Neural cell (in vitro differentiated cells): ENCODE data around the gene ANTXR1. TPM values are rescaled to one million over a fixed set of nuclear protein-coding genes. Genes with fewer than 3 reads are reported as not detected.

Experiments
- H2AFZ ChIP-seq: fragments of 200-600, 300-800 bp; sonication (generic), shearing (Covaris generic); 2 replicates; pipeline ENCODE4 v1.6.0; 2014; ENCODE audit warnings: low read depth, mild to moderate bottlenecking, antibody characterized with exemption, low read length, moderate library complexity
- H3F3A ChIP-seq: fragments of 200-600 bp; shearing (Covaris generic); 2 replicates; pipeline ENCODE4 v1.6.1; 2016; ENCODE audit warnings: mild to moderate bottlenecking, moderate library complexity, mixed read lengths, antibody characterized with exemption, low read length; ENCODE audit not compliant: insufficient read depth, poor library complexity, severe bottlenecking
- H3K27ac ChIP-seq: fragments of 200-600, 300-800 bp; sonication (generic), shearing (Covaris generic); 2 replicates; pipeline ENCODE4 v1.5.1; 2014; ENCODE audit warnings: mild to moderate bottlenecking, low read length, moderate library complexity
- H3K27me3 ChIP-seq: fragments of 300-800, 200-600 bp; sonication (generic), shearing (Covaris generic); 2 replicates; pipeline ENCODE4 v1.6.0; 2014; ENCODE audit warnings: mild to moderate bottlenecking, low read depth, low read length, moderate library complexity; ENCODE audit not compliant: insufficient read depth
- H3K36me3 ChIP-seq: fragments of 300-800, 200-600 bp; sonication (generic), shearing (Covaris generic); 2 replicates; pipeline ENCODE4 v1.5.1; 2014; ENCODE audit warnings: mild to moderate bottlenecking, antibody characterized with exemption, low read length, moderate library complexity; ENCODE audit not compliant: insufficient read depth
- H3K4me2 ChIP-seq: fragments of 300-800, 200-600 bp; sonication (generic), shearing (Covaris generic); 2 replicates; pipeline ENCODE4 v1.6.0; 2014; ENCODE audit warnings: mild to moderate bottlenecking, low read length
- H3K4me3 ChIP-seq: fragments of 300-800, 200-600 bp; sonication (generic), shearing (Covaris generic); 2 replicates; pipeline ENCODE4 v1.5.1; 2014; ENCODE audit warnings: mild to moderate bottlenecking, low read length, moderate library complexity
- H3K79me2 ChIP-seq: fragments of 200-600 bp; shearing (Covaris generic); replicated peaks from 2 replicates; pipeline ENCODE4 v1.6.0; 2014; ENCODE audit warnings: mild to moderate bottlenecking, low read length, moderate library complexity; ENCODE audit not compliant: insufficient read depth
- H3K9ac ChIP-seq: fragments of 300-800, 200-600 bp; sonication (generic), shearing (Covaris generic); 2 replicates; pipeline ENCODE4 v1.6.1; 2016; ENCODE audit warnings: mild to moderate bottlenecking, low read length, mixed read lengths
- H3K9me2 ChIP-seq: fragments of 200-600 bp; shearing (Covaris generic); 2 replicates; pipeline ENCODE4 v1.6.1; 2016; ENCODE audit warnings: mild to moderate bottlenecking, low read length, mixed read lengths; ENCODE audit not compliant: insufficient read depth
- H3K9me3 ChIP-seq: fragments of 200-600, 300-800 bp; sonication (generic), shearing (Covaris generic); 2 replicates; pipeline ENCODE4 v1.6.1; 2016; ENCODE audit warnings: mild to moderate bottlenecking, mixed run types, low read length, moderate library complexity, mixed read lengths
- H4K20me1 ChIP-seq: fragments of 200-600 bp; shearing (Covaris generic); 2 replicates; pipeline ENCODE4 v1.6.1; 2016; ENCODE audit warnings: mild to moderate bottlenecking, mixed run types; ENCODE audit not compliant: insufficient read depth
- CTCF ChIP-seq: fragments of 450-650 bp; IDR thresholded peaks from 2 replicates; pipeline ENCODE4 v1.5.1; 2014; ENCODE audit warnings: antibody characterized with exemption, mild to moderate bottlenecking, moderate library complexity; ENCODE audit not compliant: poor library complexity, severe bottlenecking
- EP300 ChIP-seq: fragments of 450-650 bp; conservative IDR thresholded peaks from 2 replicates; pipeline ENCODE4 v1.6.1; 2014; ENCODE audit warnings: antibody characterized with exemption, mild to moderate bottlenecking, moderate library complexity; ENCODE audit not compliant: poor library complexity, severe bottlenecking
- REST ChIP-seq: IDR thresholded peaks from 2 replicates; pipeline ENCODE4 v1.6.1; 2012; ENCODE audit warnings: borderline replicate concordance
- SMC3 ChIP-seq: fragments of 450-650 bp; conservative IDR thresholded peaks from 2 replicates; pipeline ENCODE4 v1.6.1; 2014; ENCODE audit warnings: antibody characterized with exemption, mild to moderate bottlenecking, moderate library complexity; ENCODE audit not compliant: poor library complexity
- TAF1 ChIP-seq: IDR thresholded peaks from 2 replicates; pipeline ENCODE4 v1.6.1; 2012; ENCODE audit warnings: low read depth
- polyA plus RNA-seq: library from polyadenylated mRNA; depleted of rRNA; stranded (reverse); fragments of >200 nt; gene quantifications from 2 replicates; pipeline ENCODE4 v1.2.3, GENCODE V29; 2014

ANTXR1 gene
- polyA plus RNA-seq, 1 donor from 2014 or later: 4.9 TPM

GRCh38 chr2:69032336-69032735 is 19.4 kb downstream of the ANTXR1 start:
- H3K79me2 ChIP-seq: peaks cover 40% of the 10 kb centered on the region
- TF ChIP-seq SMC3 (no peak), TAF1 (no peak), EP300 (no peak), CTCF (no peak)
- no peak overlapping the region for H2AFZ ChIP-seq
- H4K20me1 ChIP-seq: no peaks in the 10 kb centered on the region
- no peaks in the 10 kb centered on the region for H3K36me3 ChIP-seq
- no peaks in the 10 kb centered on the region for H3K27me3 ChIP-seq
- no peak overlapping the region for H3K9ac ChIP-seq
- H3K9me3 ChIP-seq: no peaks in the 10 kb centered on the region
- no peaks in the 10 kb centered on the region for H3F3A ChIP-seq
- no peak overlapping the region for H3K4me2 ChIP-seq
- H3K9me2 ChIP-seq: no peaks in the 10 kb centered on the region
- H3K4me3 ChIP-seq: no peak overlapping the region
- H3K27ac ChIP-seq: no peak overlapping the region

GRCh38 chr2:69033461-69034095 is 20.6 kb downstream of the ANTXR1 start:
- Histone ChIP-seq H2AFZ (no peak overlapping the region), H3K27ac (no peak overlapping the region), H3K27me3 (no peaks in the 10 kb centered on the region), H3K4me3 (no peak overlapping the region), H3F3A (no peaks in the 10 kb centered on the region), H3K36me3 (no peaks in the 10 kb centered on the region), H4K20me1 (no peaks in the 10 kb centered on the region), H3K79me2 (peaks cover 37% of the 10 kb centered on the region), H3K9me2 (no peaks in the 10 kb centered on the region), H3K9me3 (no peaks in the 10 kb centered on the region), H3K9ac (no peak overlapping the region), H3K4me2 (no peak overlapping the region)
- TF ChIP-seq SMC3: no peak

GRCh38 chr2:69034122-69034521 is 21.1 kb downstream of the ANTXR1 start:
- H3K27me3 ChIP-seq: no peaks in the 10 kb centered on the region
- no peak overlapping the region for H3K4me2 ChIP-seq
- no peaks in the 10 kb centered on the region for H3K9me3 ChIP-seq
- no peaks in the 10 kb centered on the region for H3K9me2 ChIP-seq
- H3K36me3 ChIP-seq: no peaks in the 10 kb centered on the region
- peaks cover 34% of the 10 kb centered on the region for H3K79me2 ChIP-seq
- H3K9ac ChIP-seq: no peak overlapping the region
- H3K4me3 ChIP-seq: no peak overlapping the region
- TF ChIP-seq REST (no peak), CTCF (no peak)
- no peaks in the 10 kb centered on the region for H3F3A ChIP-seq
- H3K27ac ChIP-seq: no peak overlapping the region
- H2AFZ ChIP-seq: no peak overlapping the region
- H4K20me1 ChIP-seq: no peaks in the 10 kb centered on the region
